Measurements from ENCODE around the gene SMAD7.

DNA sequence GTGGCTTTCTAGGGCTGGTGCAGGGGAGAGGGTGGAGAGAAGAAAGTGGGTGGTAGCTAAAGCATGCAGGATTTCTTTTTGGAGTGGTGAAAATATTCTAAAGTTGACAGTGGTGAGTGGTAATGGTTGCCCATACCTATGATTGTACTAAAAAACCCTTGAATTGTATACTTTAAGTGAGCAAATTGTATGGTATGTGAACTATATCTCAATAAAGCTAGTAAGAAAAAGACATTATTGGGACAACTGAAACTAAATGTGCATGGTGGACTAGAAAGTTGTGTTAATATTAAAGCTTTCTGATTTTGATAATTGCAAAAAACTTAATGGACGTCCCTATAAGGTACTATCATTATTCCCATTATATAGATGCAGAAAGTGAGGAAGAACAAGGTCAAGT lies 50.3 kb downstream of the SMAD7 start:
- TF ChIP-seq, protein P1, sequence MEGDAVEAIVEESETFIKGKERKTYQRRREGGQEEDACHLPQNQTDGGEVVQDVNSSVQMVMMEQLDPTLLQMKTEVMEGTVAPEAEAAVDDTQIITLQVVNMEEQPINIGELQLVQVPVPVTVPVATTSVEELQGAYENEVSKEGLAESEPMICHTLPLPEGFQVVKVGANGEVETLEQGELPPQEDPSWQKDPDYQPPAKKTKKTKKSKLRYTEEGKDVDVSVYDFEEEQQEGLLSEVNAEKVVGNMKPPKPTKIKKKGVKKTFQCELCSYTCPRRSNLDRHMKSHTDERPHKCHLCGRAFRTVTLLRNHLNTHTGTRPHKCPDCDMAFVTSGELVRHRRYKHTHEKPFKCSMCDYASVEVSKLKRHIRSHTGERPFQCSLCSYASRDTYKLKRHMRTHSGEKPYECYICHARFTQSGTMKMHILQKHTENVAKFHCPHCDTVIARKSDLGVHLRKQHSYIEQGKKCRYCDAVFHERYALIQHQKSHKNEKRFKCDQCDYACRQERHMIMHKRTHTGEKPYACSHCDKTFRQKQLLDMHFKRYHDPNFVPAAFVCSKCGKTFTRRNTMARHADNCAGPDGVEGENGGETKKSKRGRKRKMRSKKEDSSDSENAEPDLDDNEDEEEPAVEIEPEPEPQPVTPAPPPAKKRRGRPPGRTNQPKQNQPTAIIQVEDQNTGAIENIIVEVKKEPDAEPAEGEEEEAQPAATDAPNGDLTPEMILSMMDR (IDR thresholded peaks at IDR 0.05), result no peak
- no peak for TF ChIP-seq POLR2A (IDR thresholded peaks at IDR 0.05)

All from thyroid gland (tissue), 4 donors.